SK-N-SH (cell line): ENCODE results near the gene WBP2NL. TPM values are rescaled to one million over a fixed set of nuclear protein-coding genes. Genes with fewer than 3 reads are reported as not detected.

Experiments used
- CTCF ChIA-PET: fragments of 300-600, 350-600 bp; formaldehyde crosslinking; extraction: SDS; loops from one replicate; lab custom pipeline; 2021; lab: Yijun Ruan, JAX
- POLR2A ChIA-PET: fragments of 350-600 bp; sonication (Branson Sonifier 250); formaldehyde crosslinking; extraction: SDS; loops from one replicate; lab custom pipeline; 2020; ENCODE audit warnings: antibody characterized with exemption, inconsistent platforms; lab: Yijun Ruan, JAX
- DNase-seq: peaks from one replicate; pipeline ENCODE4 v3.0.0; 2012
- H2AFZ ChIP-seq: fragments of 200-600 bp; sonication (generic); 2 replicates; pipeline ENCODE4 v1.8.1; 2016; ENCODE audit warnings: antibody characterized with exemption, mild to moderate bottlenecking, low read depth
- H3F3A ChIP-seq: fragments of 200-600 bp; sonication (generic); replicated peaks from 2 replicates; pipeline ENCODE3; 2016; ENCODE audit warnings: antibody characterized with exemption, mild to moderate bottlenecking; ENCODE audit not compliant: insufficient read depth
- H3K27ac ChIP-seq, 2 experiments: fragments of 200-500 bp in 1 of 2; fragments of 200-600 bp in 1 of 2; sonication (Bioruptor generic) in 1 of 2; sonication (generic), shearing (Covaris generic) in 1 of 2; 2 replicates each; pipeline versions ENCODE4 v1.5.1 to v1.6.1; 2014 to 2016; ENCODE audit warnings: low read depth in 2 of 2, inconsistent platforms in 1 of 2, low read length in 1 of 2, mild to moderate bottlenecking in 1 of 2, mixed read lengths in 1 of 2
- H3K27me3 ChIP-seq: fragments of 200-600 bp; sonication (generic), shearing (Covaris generic); 2 replicates; pipeline ENCODE4 v1.6.1; 2016; ENCODE audit warnings: mixed run types; ENCODE audit not compliant: insufficient read depth
- H3K36me3 ChIP-seq, 2 experiments: fragments of 200-500 bp in 1 of 2; fragments of 200-600 bp in 1 of 2; sonication (Bioruptor generic) in 1 of 2; sonication (generic) in 1 of 2; replicated peaks in 1 of 2; 2 replicates each; pipeline versions ENCODE3 to v1.5.1; 2014 to 2016; ENCODE audit warnings: low read length in 1 of 2, mild to moderate bottlenecking in 1 of 2; ENCODE audit not compliant: insufficient read depth in 2 of 2, control insufficient read depth in 1 of 2
- H3K4me1 ChIP-seq, 2 experiments: fragments of 200-500 bp in 1 of 2; fragments of 200-600 bp in 1 of 2; sonication (Bioruptor generic) in 1 of 2; sonication (generic), shearing (Covaris generic) in 1 of 2; 2 replicates each; pipeline versions ENCODE4 v1.5.1 to v1.6.1; 2014 to 2016; ENCODE audit warnings: low read depth in 1 of 2, low read length in 1 of 2, mixed run types in 1 of 2; ENCODE audit not compliant: insufficient read depth in 2 of 2, control insufficient read depth in 1 of 2
- H3K4me2 ChIP-seq: fragments of 200-600 bp; sonication (generic), shearing (Covaris generic); 2 replicates; pipeline ENCODE4 v1.6.1; 2017; ENCODE audit warnings: mixed run types
- H3K4me3 ChIP-seq, 2 experiments: fragments of 200-500 bp in 1 of 2; fragments of 200-600 bp in 1 of 2; sonication (Bioruptor generic) in 1 of 2; sonication (generic), shearing (Covaris generic) in 1 of 2; 2 replicates each; pipeline versions ENCODE4 v1.5.1 to v1.8.1; 2014 to 2016; ENCODE audit warnings: low read depth in 2 of 2, inconsistent platforms in 1 of 2, low read length in 1 of 2, mild to moderate bottlenecking in 1 of 2, mixed read lengths in 1 of 2, moderate library complexity in 1 of 2
- H3K79me2 ChIP-seq: fragments of 200-600 bp; sonication (generic); 2 replicates; pipeline ENCODE4 v1.8.1; 2017; ENCODE audit warnings: mild to moderate bottlenecking; ENCODE audit not compliant: insufficient read depth
- H3K9ac ChIP-seq: fragments of 200-600 bp; sonication (generic); 2 replicates; pipeline ENCODE4 v1.6.1; 2017; ENCODE audit warnings: mixed run types
- H3K9me2 ChIP-seq: fragments of 200-600 bp; sonication (generic); 2 replicates; pipeline ENCODE4 v1.6.1; 2017; ENCODE audit warnings: mixed run types
- H3K9me3 ChIP-seq: fragments of 200-600 bp; sonication (generic); 2 replicates; pipeline ENCODE4 v1.6.1; 2017; ENCODE audit warnings: mixed run types, mild to moderate bottlenecking, moderate library complexity
- H4K20me1 ChIP-seq: fragments of 200-600 bp; sonication (generic); 2 replicates; pipeline ENCODE4 v1.6.1; 2017; ENCODE audit warnings: mild to moderate bottlenecking, mixed run types; ENCODE audit not compliant: insufficient read depth
- CHD2 ChIP-seq: fragments of 150-350 bp; IDR thresholded peaks from 2 replicates; pipeline ENCODE4 v1.6.1; 2018; ENCODE audit warnings: low read length; ENCODE audit not compliant: partially characterized antibody
- ELF1 ChIP-seq: IDR thresholded peaks from 2 replicates; pipeline ENCODE4 v1.4.0; 2012
- EP300 ChIP-seq, 2 experiments: IDR thresholded peaks; 2 replicates each; pipeline versions ENCODE4 v1.4.0 to v1.6.1; 2012; ENCODE audit warnings: borderline replicate concordance in 1 of 2, low read depth in 1 of 2, low read length in 1 of 2
- NRF1 ChIP-seq: IDR thresholded peaks from 2 replicates; pipeline ENCODE4 v1.6.1; 2012; ENCODE audit warnings: low read depth, mild to moderate bottlenecking, low read length
- RAD21 ChIP-seq: IDR thresholded peaks from 2 replicates; pipeline ENCODE4 v1.6.1; 2012; ENCODE audit warnings: mild to moderate bottlenecking, low read length
- RFX5 ChIP-seq: IDR thresholded peaks from 2 replicates; pipeline ENCODE4 v1.6.1; 2012; ENCODE audit warnings: mild to moderate bottlenecking, improper control_type of control experiment, low read length
- RXRA ChIP-seq: IDR thresholded peaks from 2 replicates; pipeline ENCODE4 v1.4.0; 2012; ENCODE audit warnings: low read depth, mild to moderate bottlenecking, borderline replicate concordance
- YY1 ChIP-seq: IDR thresholded peaks from 2 replicates; pipeline ENCODE4 v1.4.0; 2012; ENCODE audit warnings: low read depth, mild to moderate bottlenecking
- WGBS: methylation state at CpG from one replicate; pipeline ENCODE4 v1.1.6; 2017; ENCODE audit warnings: low lambda C conversion rate; 5-methylcytosine and 5-hydroxymethylcytosine counted together
- polyA plus RNA-seq, 3 experiments: library from polyadenylated mRNA; depleted of rRNA; stranded (reverse); fragments of >200 nt; gene quantifications; 2 replicates each; pipeline ENCODE4 v1.2.3, GENCODE V29; 2012
- small RNA-seq, 7 experiments: library from RNA; depleted of rRNA; stranded (forward); fragments of <200 nt; gene quantifications; one replicate each; pipeline ENCODE3, GENCODE V24; 2012
- TF ChIP-seq, protein P1 (sequence below): IDR thresholded peaks from 2 replicates; pipeline ENCODE4; 2012

Gene WBP2NL
- polyA plus RNA-seq, 1 of the 3 experiments (the other 2 are of a cell fraction), result 0.07 TPM

- no peak for TF ChIP-seq EP300 (IDR thresholded peaks at IDR 0.05; ENCODE audit: borderline replicate concordance in 1 of 2, low read depth in 1 of 2, low read length in 1 of 2)
- no peak for TF ChIP-seq RXRA
- no peak for TF ChIP-seq ELF1
Measured at GRCh38 chr22:42076764-42077485, 78.3 kb downstream of the WBP2NL start (continued).

DNA sequence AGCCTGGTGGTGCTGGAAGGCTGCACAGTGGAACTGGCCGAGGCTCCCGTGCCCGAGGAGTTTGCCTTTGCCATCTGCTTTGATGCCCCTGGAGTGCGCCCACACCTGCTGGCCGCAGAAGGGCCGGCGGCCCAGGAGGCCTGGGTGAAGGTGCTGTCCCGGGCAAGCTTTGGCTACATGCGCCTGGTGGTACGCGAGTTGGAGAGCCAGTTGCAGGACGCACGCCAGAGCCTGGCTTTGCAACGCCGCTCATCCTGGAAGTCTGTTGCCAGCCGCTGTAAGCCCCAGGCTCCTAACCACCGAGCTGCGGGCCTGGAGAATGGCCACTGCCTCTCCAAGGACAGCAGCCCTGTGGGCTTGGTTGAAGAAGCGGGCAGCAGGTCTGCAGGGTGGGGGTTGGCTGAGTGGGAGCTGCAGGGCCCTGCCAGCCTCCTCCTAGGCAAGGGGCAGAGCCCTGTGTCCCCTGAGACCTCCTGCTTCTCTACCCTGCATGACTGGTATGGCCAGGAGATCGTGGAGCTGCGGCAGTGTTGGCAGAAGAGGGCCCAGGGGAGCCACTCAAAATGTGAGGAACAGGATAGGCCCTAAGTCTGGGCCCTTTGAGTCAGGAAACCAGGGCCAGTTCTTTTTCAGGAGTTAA, 79.0 kb downstream of the WBP2NL start:
- H3K4me2 ChIP-seq, result no peak overlapping the region
- TF ChIP-seq YY1 (no peak), EP300 (IDR thresholded peaks at IDR 0.05; ENCODE audit: borderline replicate concordance in 1 of 2, low read depth in 1 of 2, low read length in 1 of 2) (no peak), NRF1 (no peak), CHD2 (no peak), RFX5 (no peak), RAD21 (no peak)
- TF ChIP-seq, protein P1, sequence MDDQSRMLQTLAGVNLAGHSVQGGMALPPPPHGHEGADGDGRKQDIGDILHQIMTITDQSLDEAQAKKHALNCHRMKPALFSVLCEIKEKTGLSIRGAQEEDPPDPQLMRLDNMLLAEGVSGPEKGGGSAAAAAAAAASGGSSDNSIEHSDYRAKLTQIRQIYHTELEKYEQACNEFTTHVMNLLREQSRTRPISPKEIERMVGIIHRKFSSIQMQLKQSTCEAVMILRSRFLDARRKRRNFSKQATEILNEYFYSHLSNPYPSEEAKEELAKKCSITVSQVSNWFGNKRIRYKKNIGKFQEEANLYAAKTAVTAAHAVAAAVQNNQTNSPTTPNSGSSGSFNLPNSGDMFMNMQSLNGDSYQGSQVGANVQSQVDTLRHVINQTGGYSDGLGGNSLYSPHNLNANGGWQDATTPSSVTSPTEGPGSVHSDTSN, result no peak
- TF ChIP-seq, all 33 proteins: peak for 0
- no peak for DNase-seq
- Histone ChIP-seq H3K27me3 (no peaks in the 10 kb centered on the region), H3K9me3 (no peaks in the 10 kb centered on the region), H3K4me3 (no peak overlapping the region), H2AFZ (no peak overlapping the region), H4K20me1 (no peaks in the 10 kb centered on the region), H3F3A (no peaks in the 10 kb centered on the region), H3K36me3 (no peaks in the 10 kb centered on the region), H3K9ac (no peak overlapping the region), H3K9me2 (no peaks in the 10 kb centered on the region), H3K79me2 (peaks cover 15% of the 10 kb centered on the region), H3K27ac (no peak overlapping the region; a peak in 1 of 4 replicates), H3K4me1 (peaks cover 0 to 8% of the 10 kb centered on the region in 2 experiments; a peak in 2 of 4 replicates)
- WGBS, result 100% methylated on average over 2 of the region's 21 CpGs
- ChIA-PET CTCF (interaction anchor here (1.2 kb wide), 1 partner anchor 14 kb away, joined by 4 read pairs; no protein-coding TSS in a partner anchor), POLR2A (no interaction called here)

Small RNA genes lying within 50 kb of the gene (small RNA-seq; reads per million reads assigned to genes)
- 0 reads per million in 7 experiments for gene SNORD13P1

Other genes with a start within 250 kb of the WBP2NL start
- 1.8 and 2.0 TPM in 2 replicates for gene CCDC134, start 198.1 kb upstream of the WBP2NL start, polyA plus RNA-seq (2012; rRNA removed)
- 7.4 and 7.5 TPM in 2 replicates for gene SREBF2, start 165.7 kb upstream of the WBP2NL start, polyA plus RNA-seq (2012; rRNA removed)
- gene SHISA8, start 83.7 kb upstream of the WBP2NL start, polyA plus RNA-seq (2012; rRNA removed), result not detected in 2 replicates
- gene TNFRSF13C, start 72.0 kb upstream of the WBP2NL start, polyA plus RNA-seq (2012; rRNA removed), result 0.10 and 0.12 TPM in 2 replicates
- 8.1 and 15.6 TPM in 2 replicates for gene CENPM, start 51.6 kb upstream of the WBP2NL start, polyA plus RNA-seq (2012; rRNA removed)
- gene SEPTIN3, start 29.3 kb upstream of the WBP2NL start, polyA plus RNA-seq (2012; rRNA removed), result 0.35 and 0.89 TPM in 2 replicates
- 15.4 and 16.8 TPM in 2 replicates for gene NAGA, start 72.0 kb downstream of the WBP2NL start, polyA plus RNA-seq (2012; rRNA removed)
- gene PHETA2, start 75.5 kb downstream of the WBP2NL start, polyA plus RNA-seq (2012; rRNA removed), result 0.05 and 0.18 TPM in 2 replicates
- 23.4 and 29.8 TPM in 2 replicates for gene SMDT1, start 80.9 kb downstream of the WBP2NL start, polyA plus RNA-seq (2012; rRNA removed)
- 37.8 and 42.0 TPM in 2 replicates for gene NDUFA6, start 92.0 kb downstream of the WBP2NL start, polyA plus RNA-seq (2012; rRNA removed)
- 0.26 and 0.32 TPM in 2 replicates for gene CYP2D6, start 132.0 kb downstream of the WBP2NL start, polyA plus RNA-seq (2012; rRNA removed)